22Rv1 (cell line): ENCODE data around the gene ZFP92.

Experiments used
- CTCF ChIP-seq: fragments of 450-650 bp; IDR thresholded peaks from 2 replicates; pipeline ENCODE4 v1.5.1; 2017; ENCODE audit warnings: mild to moderate bottlenecking
- ZFX ChIP-seq: fragments of 450-650 bp; IDR thresholded peaks from 2 replicates; pipeline ENCODE4 v1.6.1; 2017; ENCODE audit warnings: antibody characterized with exemption, borderline replicate concordance

GRCh38 chrX:153434801-153435200 is 23.5 kb downstream of the ZFP92 start:
- TF ChIP-seq ZFX: no peak
- TF ChIP-seq CTCF: no peak
